GM19239 (cell line): Measurements from ENCODE around the gene KCP.
A peak's percentile ranks its signal among the peaks of the same experiment; 100 is the strongest.
"Not testable (repeated sequence)": the region's sequence is repeated elsewhere in the genome, so short reads cannot be mapped to it uniquely, and the experiment has no call there.

Experiments used
- DNase-seq: peaks from one replicate; pipeline ENCODE4 v3.0.0; 2011; ENCODE audit warnings: low spot score; ENCODE audit not compliant: insufficient read length
- FAIRE-seq: peaks from 2 replicates; lab custom pipeline; 2011; peaks lifted over from hg19 to GRCh38; lab: Jason Lieb, UNC

Gene KCP

GRCh38 chr7:128923411-128923800 is 12.9 kb upstream of the KCP start:
- FAIRE-seq, result no peak
- DNase-seq, result no peak

- no peak for DNase-seq
- no peak for FAIRE-seq
Measured at GRCh38 chr7:128922496-128923410, 12.2 kb upstream of the KCP start.

- no peak for FAIRE-seq
- no peak for DNase-seq
Measured at GRCh38 chr7:128921866-128922440, 11.4 kb upstream of the KCP start.

DNA sequence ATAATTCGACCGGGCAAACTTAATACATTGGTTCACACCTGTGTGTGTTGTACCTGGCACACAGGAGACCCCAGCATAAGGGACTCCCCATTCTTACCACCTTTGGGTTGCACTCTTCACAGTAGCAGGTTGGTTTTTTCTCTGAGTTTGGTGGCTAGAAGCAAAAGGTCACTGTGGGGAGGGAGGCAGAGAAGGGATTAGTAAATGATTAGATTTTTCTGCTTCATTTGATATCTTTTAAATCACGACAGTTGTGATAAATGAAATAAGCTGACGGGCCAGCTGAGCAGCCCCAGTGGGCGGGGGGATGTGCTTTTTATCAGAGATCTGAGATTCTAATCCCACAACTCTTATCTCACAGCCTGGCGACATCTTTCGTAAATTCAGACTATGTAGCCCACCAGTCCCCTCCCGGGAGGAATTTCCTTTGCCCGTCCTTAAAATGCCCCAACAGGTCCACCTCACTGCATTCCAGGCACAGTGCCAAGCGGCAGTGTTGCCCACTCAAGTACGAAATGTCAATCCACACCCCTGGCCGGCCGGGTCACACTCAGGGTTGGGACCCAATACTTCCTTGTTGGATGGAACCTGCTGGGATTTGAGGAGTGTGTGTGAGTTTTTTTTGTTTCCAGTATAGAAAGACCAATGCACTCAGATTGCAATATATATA is 10.5 kb upstream of the KCP start:
- DNase-seq, result no peak
- no peak for FAIRE-seq

- FAIRE-seq (no peak), DNase-seq (no peak)
Measured at GRCh38 chr7:128919881-128920799, 9.6 kb upstream of the KCP start.

DNA sequence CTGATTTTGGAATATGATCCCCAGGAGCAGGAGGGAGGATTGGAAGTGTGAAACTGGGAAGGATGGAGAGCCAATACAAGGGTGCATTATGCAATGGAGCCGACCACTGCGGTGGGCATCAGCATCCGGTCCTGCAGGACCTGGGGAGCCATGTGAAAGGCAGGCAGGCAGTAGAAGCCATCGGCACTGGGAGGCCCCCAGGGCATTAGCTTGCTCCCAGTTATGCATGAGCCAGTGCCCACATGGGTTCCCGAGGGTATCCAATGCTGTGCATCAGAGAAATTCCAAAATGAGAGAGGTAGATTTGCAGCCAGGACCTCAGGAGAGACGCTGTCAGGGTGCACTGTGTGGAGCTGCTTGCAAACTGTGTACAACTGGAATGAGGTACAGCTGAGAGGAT is 8.7 kb upstream of the KCP start:
- DNase-seq, result no peak
- no peak for FAIRE-seq

DNA sequence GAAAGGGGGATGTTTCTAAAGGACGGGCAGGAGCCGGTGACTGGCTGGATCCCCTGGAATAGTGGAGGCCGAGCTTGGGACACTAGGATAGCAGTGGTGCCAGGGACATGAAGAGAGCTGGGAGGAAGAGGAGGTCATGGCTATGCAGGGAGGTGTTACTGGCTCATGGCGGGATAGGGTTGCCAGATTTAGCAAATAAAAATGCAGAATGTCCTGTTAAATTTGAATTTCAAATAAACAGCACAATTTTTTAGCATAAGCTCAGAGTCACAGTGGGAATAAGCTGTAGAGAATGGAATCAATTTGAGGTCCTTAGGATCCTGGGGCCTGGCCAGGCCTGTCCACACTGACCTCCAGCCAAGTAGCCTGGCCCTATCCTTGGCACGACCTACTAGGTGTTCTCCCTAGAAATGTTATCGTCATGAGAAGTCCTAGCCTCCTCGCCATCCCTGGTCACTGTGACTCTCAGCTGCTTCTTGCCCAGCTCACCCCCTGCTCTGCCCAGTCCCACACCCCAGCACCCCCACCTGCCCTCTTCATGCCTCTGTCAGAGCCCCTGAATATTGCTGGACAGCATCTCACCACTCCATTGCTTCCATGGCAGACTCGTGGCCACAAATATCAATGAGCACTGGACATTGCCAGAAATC is 7.6 kb upstream of the KCP start:
- DNase-seq (no peak), FAIRE-seq (no peak)

DNA sequence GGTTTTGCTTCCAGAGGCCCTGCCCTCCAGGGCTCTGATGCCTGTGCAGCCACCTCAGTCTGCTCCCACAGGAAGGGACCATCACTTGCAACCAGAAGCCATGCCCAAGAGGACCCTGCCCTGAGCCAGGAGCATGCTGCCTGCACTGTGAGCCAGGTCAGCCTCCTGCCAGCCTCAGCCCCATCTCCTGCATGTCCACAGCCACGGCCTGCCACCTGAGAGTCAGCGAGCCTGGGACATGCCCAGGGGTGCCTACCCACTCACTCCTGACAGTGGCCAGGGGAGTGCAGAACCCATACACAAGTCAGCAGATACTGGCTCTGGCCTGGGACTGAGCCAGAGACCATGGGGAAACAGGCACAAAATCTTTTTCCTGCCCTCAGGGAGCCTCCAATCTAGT is 6.6 kb upstream of the KCP start:
- FAIRE-seq (peak; percentile 26), DNase-seq (no peak)

GRCh38 chr7:128916643-128916915 is 6.1 kb upstream of the KCP start:
- DNase-seq (no peak), FAIRE-seq (no peak)

DNA sequence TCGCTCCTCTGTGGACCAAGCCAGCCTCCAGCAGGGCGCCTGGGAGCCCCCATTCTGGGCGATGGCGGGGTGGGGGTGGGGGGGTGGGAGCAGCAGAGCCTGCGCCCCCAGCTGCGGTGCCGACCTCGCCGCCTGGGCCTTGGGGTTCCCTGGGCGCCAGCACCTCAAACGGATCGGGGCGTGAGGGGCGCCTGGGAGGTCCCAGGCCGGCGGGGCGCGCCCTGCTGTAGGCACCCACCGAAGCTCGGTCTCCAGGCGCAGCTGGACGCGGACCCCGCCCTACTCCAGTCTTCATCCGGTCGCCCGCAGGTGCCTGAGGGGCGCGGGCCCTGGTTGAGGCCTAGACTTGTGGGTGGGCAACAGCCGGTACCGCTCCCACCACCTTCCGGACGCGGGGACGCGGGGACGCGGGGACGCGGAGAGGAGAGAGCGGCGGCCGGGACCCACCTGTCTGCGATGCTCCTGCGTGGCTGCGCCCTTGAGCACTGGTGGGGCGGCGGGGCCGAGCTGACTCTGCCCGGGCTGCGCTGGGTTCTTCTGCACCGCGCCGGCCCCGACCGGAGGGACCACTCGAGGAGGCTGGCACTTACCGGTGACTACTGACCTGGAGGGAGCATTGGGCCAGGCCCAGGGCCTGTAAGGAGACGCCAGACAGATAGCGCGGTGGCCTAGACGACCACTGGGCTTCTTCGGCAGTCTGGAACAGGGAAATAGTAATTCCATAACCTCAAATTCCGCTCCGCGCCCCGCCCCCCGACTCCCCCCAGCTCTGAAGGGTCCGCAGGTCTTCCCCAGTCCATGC is 5.5 kb upstream of the KCP start:
- DNase-seq (no peak), FAIRE-seq (no peak)

GRCh38 chr7:128915271-128915819 is 4.8 kb upstream of the KCP start:
- FAIRE-seq, result peak; percentile 76

GRCh38 chr7:128914566-128915151 is 4.2 kb upstream of the KCP start:
- DNase-seq, result no peak
- FAIRE-seq, result peak; percentile 18

More at GRCh38 chr7:128915271-128915819, 4.8 kb upstream of the KCP start:
- no peak for DNase-seq

- DNase-seq, result no peak
- FAIRE-seq, result no peak
Measured at GRCh38 chr7:128913870-128914565, 3.5 kb upstream of the KCP start.

DNA sequence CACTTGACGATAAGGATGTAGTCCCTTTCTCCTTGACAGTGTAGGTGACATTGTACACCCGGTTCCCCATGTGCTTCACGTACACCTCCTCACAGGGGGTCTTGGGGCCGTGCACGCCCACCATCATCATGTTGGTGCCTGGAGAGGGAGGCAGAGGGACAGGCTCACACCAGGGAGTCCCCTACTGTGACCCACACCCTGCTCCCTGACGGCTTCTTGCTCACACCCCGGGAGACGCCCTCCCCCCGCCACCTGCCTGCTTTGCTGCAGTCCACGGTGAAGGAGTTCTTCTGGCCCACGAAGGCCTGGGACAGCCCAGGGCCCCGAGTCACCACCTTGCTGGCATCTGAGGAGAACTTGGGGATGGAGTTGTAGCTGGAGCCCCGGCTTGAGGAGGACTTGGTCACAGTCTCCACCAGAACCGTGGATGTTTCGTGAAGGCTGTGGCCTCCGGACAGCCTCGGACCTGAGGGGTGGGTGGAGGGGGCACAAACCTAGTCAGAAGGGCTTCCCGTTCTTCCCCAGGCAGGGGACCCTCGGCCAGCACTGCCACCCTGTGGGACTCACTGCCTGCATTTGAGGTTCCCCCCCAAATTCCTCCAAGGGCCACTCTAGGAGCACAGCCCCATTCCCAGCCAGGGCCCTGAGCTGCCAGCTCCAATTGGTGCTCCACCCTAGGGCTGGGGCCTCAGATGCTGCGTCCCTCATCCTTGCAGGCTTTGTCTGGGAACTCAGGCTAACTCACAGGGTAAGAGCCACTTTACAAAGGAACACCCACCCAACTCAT is 2.4 kb upstream of the KCP start:
- FAIRE-seq, result not testable (repeated sequence)

GRCh38 chr7:128912281-128912680 is 1.8 kb upstream of the KCP start:
- FAIRE-seq (no peak), DNase-seq (no peak)

More for the DNA sequence above, 2.4 kb upstream of the KCP start:
- DNase-seq, result not testable (repeated sequence)

GRCh38 chr7:128911423-128912031 is 1.0 kb upstream of the KCP start:
- no peak for DNase-seq
- no peak for FAIRE-seq
